SU-DHL-6 (cell line): Measurements from ENCODE around the gene UNG.

Experiments used
- CTCF ChIP-seq: fragments of 200-600 bp; sonication (generic); IDR thresholded peaks from one replicate; pipeline ENCODE4 v1.5.1; 2017; ENCODE audit warnings: antibody characterized with exemption, mild to moderate bottlenecking, low read length, moderate library complexity; ENCODE audit not compliant: insufficient read depth, poor library complexity, severe bottlenecking
- EZH2phosphoT487 ChIP-seq: fragments of 200-600 bp; sonication (generic), shearing (Covaris generic); conservative IDR thresholded peaks from 2 replicates; pipeline ENCODE4 v1.6.1; 2018; ENCODE audit warnings: mild to moderate bottlenecking, antibody characterized with exemption, low read length, moderate library complexity, mixed read lengths

GRCh38 chr12:109126784-109127183 lies 29.4 kb downstream of the UNG start:
- TF ChIP-seq CTCF = no peak
- no peak for TF ChIP-seq EZH2phosphoT487
